NOMO-1 (cell line): ENCODE measurements around the gene AZU1.
A peak's percentile ranks its signal among the peaks of the same experiment; 100 is the strongest.
"Not testable (repeated sequence)": the region's sequence is repeated elsewhere in the genome, so short reads cannot be mapped to it uniquely, and the experiment has no call there.

Source experiments
- DNase-seq, 2 experiments: peaks; one replicate each; lab custom pipeline; 2025; ENCODE audit not compliant: unreplicated experiment in 2 of 2; lab: John Stamatoyannopoulos, UW

The AZU1 gene

GRCh38 chr19:824885-825284 lies 2.8 kb upstream of the AZU1 start:
- peak; percentile 67 to 71 for DNase-seq

- no peak for DNase-seq
These were observed 1.6 kb upstream of the AZU1 start for GRCh38 chr19:825897-826644.

GRCh38 chr19:827314-827709 lies 325 bp upstream of the AZU1 start:
- no peak for DNase-seq

- no peak for DNase-seq
These were observed 1.6 kb downstream of the AZU1 start for GRCh38 chr19:829129-829758.

GRCh38 chr19:831407-832369 lies 4.1 kb downstream of the AZU1 start:
- no peak for DNase-seq

GRCh38 chr19:834216-834615 lies 6.6 kb downstream of the AZU1 start:
- DNase-seq, result no peak

GRCh38 chr19:835210-835810 lies 7.7 kb downstream of the AZU1 start:
- no peak for DNase-seq

- peak; percentile 72 to 74 for DNase-seq
These were observed 13.0 kb downstream of the AZU1 start, which contains the start of gene PRTN3 for GRCh38 chr19:840519-841206. PRTN3 (plus strand) TSS chr19:840999; CDS start chr19:841009, 10 bp downstream.

GRCh38 chr19:842802-843179 lies 15.2 kb downstream of the AZU1 start:
- not testable (repeated sequence) for DNase-seq

GRCh38 chr19:843180-843835 lies 15.7 kb downstream of the AZU1 start:
- DNase-seq, result peak; percentile 38 to 43

- peak in 1 of 2 experiments; percentile 47 for DNase-seq
These were observed 16.4 kb downstream of the AZU1 start for GRCh38 chr19:843836-844545.

- no peak for DNase-seq
These were observed 16.9 kb downstream of the AZU1 start for GRCh38 chr19:844546-844971.

GRCh38 chr19:845707-846521 lies 18.3 kb downstream of the AZU1 start:
- DNase-seq, result no peak

- peak in 1 of 2 experiments; percentile 41 for DNase-seq
These were observed 20.8 kb downstream of the AZU1 start for GRCh38 chr19:848386-848921.

GRCh38 chr19:849195-849594 lies 21.6 kb downstream of the AZU1 start:
- DNase-seq, result not testable (repeated sequence)

GRCh38 chr19:850221-850978 lies 22.8 kb downstream of the AZU1 start:
- peak; percentile 63 to 65 for DNase-seq

GRCh38 chr19:850979-851335 lies 23.3 kb downstream of the AZU1 start:
- no peak for DNase-seq
